Measurements from ENCODE around the gene ARHGAP22.

Gene ARHGAP22
- long read RNA-seq, partial matches to known transcripts, result 0 of 2 reads
- long read RNA-seq, other reads (novel, unspliced or antisense), result 2 of 2 reads

- Histone ChIP-seq H3K27ac (replicated peaks) (no peak within 1 kb of the TSS), H3K27me3 (ENCODE audit: insufficient read depth, poor library complexity, severe bottlenecking) (peaks cover 8% of the 10 kb centered on the region), H3K4me3 (replicated peaks; ENCODE audit: insufficient read depth, low read length) (peak within 1 kb of the TSS; percentile 34)
- DNase-seq (ENCODE audit: low read depth in 1 of 2, low spot score in 1 of 2), result no peak
- TF ChIP-seq POLR2AphosphoS5 (IDR thresholded peaks at IDR 0.05; ENCODE audit: low read depth) (no peak), GABPA (IDR thresholded peaks at IDR 0.05; ENCODE audit: low read depth) (no peak), SPI1 (IDR thresholded peaks at IDR 0.05; ENCODE audit: borderline replicate concordance, low read depth) (no peak)
- TF ChIP-seq, protein P1, sequence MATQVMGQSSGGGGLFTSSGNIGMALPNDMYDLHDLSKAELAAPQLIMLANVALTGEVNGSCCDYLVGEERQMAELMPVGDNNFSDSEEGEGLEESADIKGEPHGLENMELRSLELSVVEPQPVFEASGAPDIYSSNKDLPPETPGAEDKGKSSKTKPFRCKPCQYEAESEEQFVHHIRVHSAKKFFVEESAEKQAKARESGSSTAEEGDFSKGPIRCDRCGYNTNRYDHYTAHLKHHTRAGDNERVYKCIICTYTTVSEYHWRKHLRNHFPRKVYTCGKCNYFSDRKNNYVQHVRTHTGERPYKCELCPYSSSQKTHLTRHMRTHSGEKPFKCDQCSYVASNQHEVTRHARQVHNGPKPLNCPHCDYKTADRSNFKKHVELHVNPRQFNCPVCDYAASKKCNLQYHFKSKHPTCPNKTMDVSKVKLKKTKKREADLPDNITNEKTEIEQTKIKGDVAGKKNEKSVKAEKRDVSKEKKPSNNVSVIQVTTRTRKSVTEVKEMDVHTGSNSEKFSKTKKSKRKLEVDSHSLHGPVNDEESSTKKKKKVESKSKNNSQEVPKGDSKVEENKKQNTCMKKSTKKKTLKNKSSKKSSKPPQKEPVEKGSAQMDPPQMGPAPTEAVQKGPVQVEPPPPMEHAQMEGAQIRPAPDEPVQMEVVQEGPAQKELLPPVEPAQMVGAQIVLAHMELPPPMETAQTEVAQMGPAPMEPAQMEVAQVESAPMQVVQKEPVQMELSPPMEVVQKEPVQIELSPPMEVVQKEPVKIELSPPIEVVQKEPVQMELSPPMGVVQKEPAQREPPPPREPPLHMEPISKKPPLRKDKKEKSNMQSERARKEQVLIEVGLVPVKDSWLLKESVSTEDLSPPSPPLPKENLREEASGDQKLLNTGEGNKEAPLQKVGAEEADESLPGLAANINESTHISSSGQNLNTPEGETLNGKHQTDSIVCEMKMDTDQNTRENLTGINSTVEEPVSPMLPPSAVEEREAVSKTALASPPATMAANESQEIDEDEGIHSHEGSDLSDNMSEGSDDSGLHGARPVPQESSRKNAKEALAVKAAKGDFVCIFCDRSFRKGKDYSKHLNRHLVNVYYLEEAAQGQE (IDR thresholded peaks at IDR 0.05; ENCODE audit: insufficient replicate concordance, low read depth), result no peak
- TF ChIP-seq, protein P2, sequence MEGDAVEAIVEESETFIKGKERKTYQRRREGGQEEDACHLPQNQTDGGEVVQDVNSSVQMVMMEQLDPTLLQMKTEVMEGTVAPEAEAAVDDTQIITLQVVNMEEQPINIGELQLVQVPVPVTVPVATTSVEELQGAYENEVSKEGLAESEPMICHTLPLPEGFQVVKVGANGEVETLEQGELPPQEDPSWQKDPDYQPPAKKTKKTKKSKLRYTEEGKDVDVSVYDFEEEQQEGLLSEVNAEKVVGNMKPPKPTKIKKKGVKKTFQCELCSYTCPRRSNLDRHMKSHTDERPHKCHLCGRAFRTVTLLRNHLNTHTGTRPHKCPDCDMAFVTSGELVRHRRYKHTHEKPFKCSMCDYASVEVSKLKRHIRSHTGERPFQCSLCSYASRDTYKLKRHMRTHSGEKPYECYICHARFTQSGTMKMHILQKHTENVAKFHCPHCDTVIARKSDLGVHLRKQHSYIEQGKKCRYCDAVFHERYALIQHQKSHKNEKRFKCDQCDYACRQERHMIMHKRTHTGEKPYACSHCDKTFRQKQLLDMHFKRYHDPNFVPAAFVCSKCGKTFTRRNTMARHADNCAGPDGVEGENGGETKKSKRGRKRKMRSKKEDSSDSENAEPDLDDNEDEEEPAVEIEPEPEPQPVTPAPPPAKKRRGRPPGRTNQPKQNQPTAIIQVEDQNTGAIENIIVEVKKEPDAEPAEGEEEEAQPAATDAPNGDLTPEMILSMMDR (IDR thresholded peaks at IDR 0.05; ENCODE audit: insufficient read depth, low read length), result no peak
These were observed at the start of gene ARHGAP22 for GRCh38 chr10:48604991-48605508. ARHGAP22 (minus strand) TSS chr10:48605073; CDS start chr10:48604796, 277 bp downstream.

DNA sequence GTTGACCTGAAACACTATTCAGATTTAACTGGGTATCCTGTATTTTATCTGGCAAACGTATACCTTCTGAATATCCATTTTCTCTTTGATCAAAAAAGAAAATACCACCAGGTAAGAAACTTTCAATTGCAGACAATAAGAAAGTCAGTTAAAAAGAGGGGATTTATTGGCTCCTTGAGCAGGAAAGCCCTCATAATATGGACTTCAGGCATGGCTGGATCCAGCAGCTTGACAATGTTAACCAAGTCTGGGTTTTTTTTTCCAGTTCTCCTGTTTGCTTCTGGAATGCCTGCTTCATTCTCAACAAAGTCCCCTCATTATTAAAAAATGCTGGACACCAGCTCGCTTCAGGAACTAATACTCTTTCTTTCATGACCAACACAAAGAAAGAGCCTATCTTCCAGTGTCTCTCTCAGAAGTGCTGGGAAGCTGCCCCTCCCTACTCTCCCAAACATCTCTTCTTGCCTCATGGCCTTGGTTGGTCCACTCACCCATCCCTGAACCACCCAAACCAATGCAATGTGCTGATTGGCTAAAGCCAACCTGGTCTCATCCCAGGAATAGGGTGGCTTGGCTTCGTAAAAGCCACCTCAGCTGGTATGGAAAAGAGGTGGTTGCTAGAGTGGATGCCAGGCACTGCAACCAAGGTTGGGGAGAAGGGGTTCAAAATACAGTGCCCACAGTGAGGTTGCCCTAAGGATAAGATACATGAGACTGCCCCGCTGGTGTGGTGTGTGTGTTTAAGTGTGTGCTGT, 49.2 kb upstream of the ARHGAP22 start:
- no peak for TF ChIP-seq GABPA (IDR thresholded peaks at IDR 0.05; ENCODE audit: low read depth)
- TF ChIP-seq, protein P2 (IDR thresholded peaks at IDR 0.05; ENCODE audit: insufficient read depth, low read length), result no peak
- no peak for TF ChIP-seq POLR2AphosphoS5 (IDR thresholded peaks at IDR 0.05; ENCODE audit: low read depth)
- no peak for TF ChIP-seq SPI1 (IDR thresholded peaks at IDR 0.05; ENCODE audit: borderline replicate concordance, low read depth)
- TF ChIP-seq, protein P1 (IDR thresholded peaks at IDR 0.05; ENCODE audit: insufficient replicate concordance, low read depth), result no peak
- DNase-seq (ENCODE audit: low read depth in 1 of 2, low spot score in 1 of 2), result no peak
- no peak overlapping the region for H3K27ac ChIP-seq (replicated peaks)
- H3K27me3 ChIP-seq (ENCODE audit: insufficient read depth, poor library complexity, severe bottlenecking), result peaks cover 6% of the 10 kb centered on the region
- H3K4me3 ChIP-seq (replicated peaks; ENCODE audit: insufficient read depth, low read length), result no peak overlapping the region

DNA sequence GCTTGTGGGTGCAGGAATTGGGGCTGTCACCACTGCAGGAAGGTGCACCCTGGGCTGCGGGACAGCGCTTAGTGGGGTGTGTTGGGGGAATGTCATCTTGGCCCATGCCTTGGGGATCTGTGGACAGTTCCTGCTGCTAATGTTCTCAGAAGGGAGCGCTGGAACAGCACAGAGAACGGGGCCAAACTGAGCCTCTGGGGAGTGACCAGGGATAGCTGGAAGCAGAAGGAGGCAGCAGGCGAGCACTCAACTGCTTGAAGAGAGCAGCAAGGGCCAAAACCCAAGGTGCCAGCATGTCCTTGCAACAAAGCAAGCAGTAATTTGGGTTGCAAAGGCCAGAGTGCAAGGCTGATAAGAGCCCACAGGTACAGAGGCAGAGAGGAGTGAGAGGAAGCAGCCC, 48.5 kb upstream of the ARHGAP22 start:
- H3K4me3 ChIP-seq (replicated peaks; ENCODE audit: insufficient read depth, low read length), result no peak overlapping the region

More for the DNA sequence above, 48.5 kb upstream of the ARHGAP22 start:
- TF ChIP-seq, protein P1 (IDR thresholded peaks at IDR 0.05; ENCODE audit: insufficient replicate concordance, low read depth), result no peak
- no peak for DNase-seq (ENCODE audit: low read depth in 1 of 2, low spot score in 1 of 2)
- Histone ChIP-seq H3K27ac (replicated peaks) (no peak overlapping the region), H3K27me3 (ENCODE audit: insufficient read depth, poor library complexity, severe bottlenecking) (peaks cover 6% of the 10 kb centered on the region)
